Measurements from ENCODE around the gene KIAA1328. TPM values are rescaled to one million over a fixed set of nuclear protein-coding genes. Genes with fewer than 3 reads are reported as not detected.
"Not testable (repeated sequence)": the region's sequence is repeated elsewhere in the genome, so short reads cannot be mapped to it uniquely, and the experiment has no call there.

The KIAA1328 gene
- polyA plus RNA-seq, 5 donors, result 14.2 to 26.9 (median 25.9) TPM

DNA sequence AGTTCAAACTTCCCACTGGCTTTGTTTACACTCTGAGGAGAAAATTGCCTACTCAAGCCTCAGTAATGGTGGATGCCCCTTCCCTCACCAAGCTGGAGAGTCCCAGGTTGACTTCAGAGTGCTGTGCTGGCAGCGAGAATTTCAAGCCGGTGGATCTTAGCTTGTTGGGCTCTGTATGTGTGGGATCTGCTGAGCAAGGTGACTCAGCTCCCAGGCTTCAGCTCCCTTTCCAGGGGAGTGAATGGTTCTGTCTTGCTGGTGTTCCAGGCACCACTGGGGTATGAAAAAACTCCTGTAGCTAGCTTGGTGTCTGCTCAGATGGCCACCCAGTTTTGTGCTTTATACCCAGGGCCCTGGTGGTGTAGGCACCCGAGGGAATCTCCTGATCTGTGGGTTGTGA is 50.9 kb downstream of the KIAA1328 start:
- DNase-seq, result not testable (repeated sequence)

DNA sequence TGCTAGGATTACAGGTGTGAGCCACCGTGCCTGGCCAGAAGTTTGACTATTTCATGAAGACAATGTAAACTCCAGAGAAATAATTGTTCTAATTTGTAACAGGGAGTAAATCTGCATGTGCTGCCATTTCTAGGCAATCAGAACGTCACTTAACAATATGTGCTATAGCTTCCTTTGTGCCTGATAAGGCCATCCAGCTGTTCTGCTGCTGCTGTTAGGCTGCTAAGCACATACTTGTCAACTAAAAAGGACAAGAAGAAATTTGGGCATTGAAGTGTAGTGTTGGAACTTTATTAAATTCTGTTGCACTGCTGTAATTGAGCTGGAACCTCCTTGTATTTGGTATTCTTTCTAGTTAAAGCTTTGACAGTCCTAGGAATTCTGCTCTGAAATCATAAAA is 57.1 kb downstream of the KIAA1328 start:
- peak in 1 of 2 donors; percentile 37 for DNase-seq

DNA sequence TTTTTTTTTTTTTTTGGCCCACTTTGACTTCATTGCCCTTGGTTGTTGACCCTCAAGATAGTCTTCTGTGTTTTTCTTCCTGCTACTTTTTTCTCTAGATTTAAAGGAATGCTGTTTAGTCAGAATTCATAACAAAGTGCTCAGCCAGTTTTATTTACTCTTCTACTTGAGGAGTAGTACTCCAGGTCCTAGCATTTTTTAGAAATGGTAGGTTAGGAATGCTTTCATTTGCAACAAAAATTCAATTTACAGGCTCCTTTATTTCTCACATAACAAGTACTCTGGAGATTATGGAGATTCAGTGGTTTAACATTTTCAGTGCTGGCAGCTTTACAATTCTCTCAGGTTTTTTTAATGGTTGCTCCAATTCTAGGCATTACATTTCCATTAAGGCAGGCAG is 58.2 kb downstream of the KIAA1328 start:
- peak in 1 of 2 donors; percentile 11 for DNase-seq

DNA sequence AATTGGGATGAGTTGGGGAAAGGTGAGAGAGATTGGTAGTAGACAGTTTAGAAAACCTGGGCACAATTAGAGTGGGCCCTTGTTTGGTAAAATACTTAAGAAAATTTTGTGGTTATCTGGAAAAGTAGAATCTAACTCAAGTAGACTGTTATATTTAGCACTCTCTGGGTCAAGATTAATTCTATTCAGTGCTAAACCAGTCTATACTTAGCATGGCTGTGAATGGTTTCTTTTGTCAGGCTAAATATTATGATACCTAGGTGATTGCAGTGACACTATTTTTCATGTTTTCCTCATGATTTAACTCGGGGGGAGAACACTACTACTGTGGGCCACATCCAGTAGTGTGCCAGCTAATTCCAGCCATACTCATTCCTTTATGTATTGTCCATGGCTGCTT is 58.9 kb downstream of the KIAA1328 start:
- DNase-seq, result no peak

DNA sequence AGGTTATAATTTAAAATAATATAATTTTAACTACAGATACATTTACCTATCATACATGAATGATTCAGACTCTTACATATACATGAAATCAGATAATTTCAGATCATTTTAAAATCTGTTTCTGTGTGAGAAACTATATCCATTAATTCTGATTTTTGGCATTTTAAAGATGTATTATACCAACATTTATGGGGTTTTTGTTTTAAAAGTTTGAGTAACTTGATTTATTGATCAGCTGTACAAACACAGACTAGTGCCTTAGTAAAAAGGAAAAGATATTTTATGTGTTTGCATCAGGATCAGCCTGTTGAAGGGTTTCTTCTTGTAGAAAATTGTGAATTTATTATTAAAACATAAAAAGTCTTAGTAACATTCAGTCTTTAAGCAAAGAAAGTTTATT is 59.9 kb downstream of the KIAA1328 start:
- no peak for DNase-seq

DNA sequence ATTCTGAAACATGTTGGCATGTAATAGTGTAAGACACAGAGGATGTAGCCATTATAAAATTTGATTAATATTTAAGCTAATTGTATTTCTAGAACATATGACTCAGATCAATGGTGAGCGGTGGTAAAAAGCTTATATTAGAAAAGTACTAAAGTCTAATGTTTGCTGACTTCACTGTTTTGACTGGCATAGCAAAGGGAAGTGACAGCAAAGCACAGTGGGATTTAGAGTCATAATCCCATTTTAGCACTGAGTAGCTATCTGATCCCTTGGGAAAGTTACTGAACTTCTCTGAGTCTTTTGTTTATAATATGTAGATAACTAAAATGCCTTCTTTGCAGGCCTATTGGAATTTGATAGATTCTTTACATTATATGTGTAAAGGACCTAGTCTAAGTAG is 60.4 kb downstream of the KIAA1328 start:
- DNase-seq, result no peak

DNA sequence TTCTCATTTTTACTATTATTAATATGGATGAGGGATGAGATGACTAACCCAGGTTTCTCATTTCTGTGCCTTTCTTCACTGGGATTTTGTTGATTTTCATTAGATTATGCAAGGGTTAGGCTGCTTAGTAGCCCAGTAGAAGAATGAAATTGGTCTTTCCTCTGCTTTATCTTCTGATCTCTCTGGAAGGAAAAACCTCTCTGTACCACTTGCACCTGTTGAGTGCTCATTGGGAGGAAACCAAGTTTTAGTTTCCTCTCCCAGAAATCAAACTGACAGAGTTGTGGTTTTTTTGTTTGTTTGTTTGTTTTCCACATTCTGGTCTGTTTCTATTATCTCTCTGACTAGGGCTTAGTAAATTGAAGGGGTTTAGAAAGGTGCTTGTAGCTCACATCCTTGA is 60.8 kb downstream of the KIAA1328 start:
- DNase-seq, result no peak

DNA sequence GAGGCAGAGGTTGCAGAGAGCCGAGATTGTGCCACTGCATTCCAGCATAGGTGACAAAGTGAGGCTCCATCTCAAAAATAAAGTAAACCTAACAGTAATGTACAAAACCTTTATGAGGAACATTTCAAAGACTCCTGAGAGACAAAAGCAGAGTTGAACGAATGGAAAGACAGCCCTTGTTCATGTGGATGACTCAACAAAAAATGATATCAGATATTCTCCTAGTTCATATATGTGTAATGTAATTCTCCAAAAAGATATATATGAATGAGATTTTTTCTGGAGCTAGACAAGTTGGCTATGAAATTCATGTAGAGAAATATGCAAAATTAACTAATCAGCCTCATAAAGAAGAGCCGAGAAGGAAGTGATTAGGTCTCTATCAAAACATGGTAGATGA is 61.7 kb downstream of the KIAA1328 start:
- no peak for DNase-seq

DNA sequence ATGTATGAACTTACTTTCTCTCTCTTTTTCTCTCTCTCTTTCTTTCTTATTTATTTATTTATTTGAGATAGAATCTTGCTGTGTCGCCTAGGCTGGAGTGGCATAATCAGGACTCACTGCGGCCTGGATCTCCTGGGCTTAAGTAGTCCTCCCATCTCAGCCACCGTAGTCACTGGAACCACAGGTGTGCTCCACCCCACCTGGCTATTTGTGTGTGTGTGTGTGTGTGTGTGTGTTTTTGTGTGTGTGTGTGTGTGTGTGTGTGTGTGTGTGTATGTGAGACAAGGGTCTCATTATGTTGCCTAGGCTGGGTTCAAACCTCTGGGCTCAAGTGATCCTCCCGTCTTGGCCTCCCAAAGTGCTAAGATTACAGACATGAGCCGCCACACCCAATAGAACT is 64.3 kb downstream of the KIAA1328 start:
- DNase-seq, result no peak

DNA sequence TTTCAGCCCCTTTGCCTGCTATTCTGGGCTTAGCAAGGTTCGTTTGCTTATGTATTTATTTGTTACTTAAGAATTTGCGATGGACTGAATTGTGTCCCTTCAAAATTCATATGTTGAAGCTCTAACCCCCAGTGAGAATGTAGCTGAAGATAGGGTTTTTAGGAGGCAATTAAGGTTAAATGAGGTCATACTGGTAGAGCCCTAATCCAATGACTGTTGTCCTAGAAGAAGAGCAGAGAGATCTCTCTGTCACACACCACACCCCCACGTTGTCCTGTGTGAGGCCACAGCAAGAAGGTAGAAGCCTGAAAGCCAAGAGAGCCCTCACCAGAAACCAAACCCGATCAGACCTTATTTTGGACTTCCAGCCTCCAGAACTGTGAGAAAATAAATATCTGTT is 66.7 kb downstream of the KIAA1328 start:
- DNase-seq, result no peak

DNA sequence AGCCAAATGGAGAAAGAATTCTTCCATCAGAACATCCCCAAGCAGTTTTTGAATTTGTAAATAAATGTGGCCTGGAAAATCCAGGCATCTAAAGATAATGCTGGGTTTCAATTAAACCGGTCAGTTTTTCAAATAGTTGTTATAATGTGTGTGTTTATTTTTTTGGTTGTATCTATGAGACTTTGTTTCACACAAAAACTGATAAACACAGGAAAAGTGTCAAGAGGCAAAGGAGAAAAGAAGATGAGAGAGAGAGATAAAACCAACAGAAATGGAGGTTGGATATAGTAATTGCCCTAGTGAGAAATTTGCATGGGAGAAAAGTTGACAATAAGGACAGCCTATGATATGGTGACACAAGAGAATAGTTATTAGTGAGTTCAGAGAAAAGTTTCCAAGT is 68.3 kb downstream of the KIAA1328 start:
- DNase-seq, result no peak

DNA sequence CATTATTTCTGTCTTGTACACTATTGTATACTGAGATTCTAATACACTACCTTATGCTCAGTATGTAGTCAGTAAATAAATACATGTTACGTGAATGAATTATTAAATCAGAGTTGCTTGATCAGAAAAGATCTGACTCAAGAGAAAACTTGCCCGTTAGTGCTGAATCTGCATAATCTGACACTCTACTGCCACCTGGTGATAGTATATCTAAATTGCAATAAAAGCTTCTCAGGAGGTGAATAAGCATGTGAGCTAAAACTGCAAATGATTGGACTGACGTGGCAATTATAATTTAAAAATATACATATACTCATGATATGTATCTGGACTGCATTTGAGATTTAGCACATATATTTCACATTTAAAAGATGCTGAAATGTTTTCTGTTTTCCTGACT is 70.4 kb downstream of the KIAA1328 start:
- no peak for DNase-seq

DNA sequence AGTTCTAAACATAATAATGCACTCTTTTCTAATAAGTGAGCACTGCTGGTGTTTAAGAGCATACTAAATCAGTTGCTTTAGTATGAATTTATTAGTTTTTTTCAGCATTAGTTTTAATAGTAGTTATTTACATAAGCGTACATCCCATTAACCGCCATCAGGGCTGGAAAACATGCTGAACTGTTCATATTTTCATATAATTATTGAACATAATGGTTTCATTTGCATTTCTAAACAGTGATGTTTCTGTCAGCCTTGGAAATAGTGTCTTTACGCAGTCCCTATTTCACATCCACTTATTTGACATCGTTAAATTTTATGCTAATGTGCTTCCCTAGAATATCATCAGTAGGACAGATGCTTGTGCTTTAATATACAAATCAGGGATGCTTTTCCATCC is 71.5 kb downstream of the KIAA1328 start:
- no peak for DNase-seq

DNA sequence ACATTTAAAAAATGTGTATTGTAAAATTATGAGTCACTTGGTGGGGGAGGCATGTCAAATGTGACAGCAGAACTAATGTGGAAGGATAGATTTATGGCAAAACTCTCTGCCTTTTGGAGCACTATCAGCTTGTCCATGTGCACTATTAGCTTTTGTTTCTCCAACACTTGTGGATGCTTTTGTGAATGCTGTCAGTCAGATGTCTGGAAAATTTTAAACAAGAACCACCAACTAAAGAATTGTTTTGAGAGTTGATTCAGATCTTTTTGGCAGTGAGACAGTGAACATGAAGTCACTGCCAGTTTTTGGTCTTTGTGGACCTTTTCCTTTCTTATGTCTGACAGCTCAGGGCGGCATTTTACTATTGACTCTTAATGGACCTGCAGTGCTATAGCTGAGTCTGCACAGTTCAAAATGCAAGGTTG is 72.4 kb downstream of the KIAA1328 start:
- no peak for DNase-seq

DNA sequence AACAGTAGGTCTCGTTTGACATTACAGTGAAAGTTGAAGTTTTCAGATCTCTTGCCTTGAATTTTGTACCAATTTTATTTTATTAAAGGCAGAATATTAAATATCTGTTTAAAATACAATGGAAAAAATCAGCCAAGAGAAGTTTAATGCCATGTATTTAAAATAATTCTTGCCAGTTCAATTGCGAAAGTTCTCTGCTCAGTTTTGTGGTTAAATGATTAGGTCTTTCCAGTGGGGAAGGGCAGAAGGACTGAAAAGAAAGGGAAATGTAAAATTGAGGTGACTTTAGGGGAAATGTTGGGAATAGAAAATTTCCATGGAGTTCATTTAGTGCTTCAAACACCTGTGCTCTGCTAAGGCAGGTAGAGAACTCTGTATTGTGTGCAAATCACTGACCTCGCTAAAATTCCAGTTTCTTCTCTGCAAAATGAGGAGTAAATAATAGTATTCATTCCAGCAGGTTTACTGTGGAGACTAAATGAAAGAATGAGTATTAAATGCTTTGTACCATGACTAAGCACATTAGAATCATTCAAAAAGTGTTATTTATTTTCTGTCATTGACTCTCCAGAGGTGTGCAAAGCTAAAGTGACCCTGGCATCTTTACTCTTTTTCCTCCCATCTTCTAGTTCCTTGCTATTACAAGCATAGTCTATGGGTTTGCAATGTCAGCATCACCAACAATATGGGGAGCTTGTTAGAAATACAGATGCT is 74.4 kb downstream of the KIAA1328 start:
- DNase-seq, result no peak

DNA sequence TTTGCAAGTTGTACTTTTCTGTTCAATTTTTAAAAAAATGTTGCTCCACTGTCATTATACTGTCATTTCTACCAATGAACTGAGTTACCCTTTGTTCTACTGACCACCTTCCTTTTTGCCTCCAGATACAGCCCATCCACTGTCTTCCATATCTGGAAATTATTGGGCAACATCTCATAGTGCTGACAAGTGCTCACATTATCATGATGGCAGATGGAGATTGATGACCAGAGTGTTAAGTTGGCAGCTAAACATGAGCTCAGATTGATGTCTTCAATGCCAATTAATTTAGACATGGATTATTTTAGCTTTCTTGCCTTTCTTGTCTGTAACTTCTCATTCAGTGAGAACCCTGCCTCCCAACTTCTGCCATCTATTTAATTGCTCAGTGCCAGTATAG is 76.6 kb downstream of the KIAA1328 start:
- no peak for DNase-seq

DNA sequence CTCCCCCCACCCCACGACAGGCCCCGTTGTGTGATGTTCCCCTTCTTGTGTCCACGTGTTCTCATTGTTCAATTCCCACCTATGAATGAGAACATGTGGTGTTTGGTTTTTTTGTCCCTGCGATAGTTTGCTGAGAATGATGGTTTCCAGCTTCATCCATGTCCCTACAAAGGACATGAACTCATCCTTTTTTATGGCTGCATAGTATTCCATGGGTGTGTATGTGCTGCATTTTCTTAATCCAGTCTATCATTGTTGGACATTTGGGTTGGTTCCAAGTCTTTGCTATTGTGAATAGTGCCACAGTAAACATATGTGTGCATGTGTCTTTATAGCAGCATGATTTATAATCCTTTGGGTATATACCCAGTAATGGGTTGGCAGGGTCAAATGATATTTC is 80.4 kb downstream of the KIAA1328 start:
- not testable (repeated sequence) for DNase-seq

DNA sequence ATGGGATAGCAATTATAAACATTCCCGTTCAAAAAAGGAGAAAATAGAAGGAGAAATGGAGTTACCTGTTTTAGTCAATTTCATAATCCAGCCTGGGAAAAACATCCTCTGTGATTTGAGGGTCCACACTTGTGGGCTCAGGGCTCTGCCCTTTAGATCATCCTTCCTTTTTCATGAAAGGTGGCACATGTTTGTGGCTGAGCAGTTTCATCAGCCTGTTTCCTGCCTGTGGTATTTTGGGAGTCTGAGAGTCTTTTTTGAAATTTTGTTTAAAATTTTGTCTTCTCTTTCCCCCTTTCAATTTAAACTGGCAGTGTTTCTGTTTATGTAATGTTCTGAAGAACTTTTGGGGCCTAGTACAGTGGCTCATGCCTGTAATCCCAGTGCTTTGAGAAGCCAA is 84.0 kb downstream of the KIAA1328 start:
- no peak for DNase-seq

DNA sequence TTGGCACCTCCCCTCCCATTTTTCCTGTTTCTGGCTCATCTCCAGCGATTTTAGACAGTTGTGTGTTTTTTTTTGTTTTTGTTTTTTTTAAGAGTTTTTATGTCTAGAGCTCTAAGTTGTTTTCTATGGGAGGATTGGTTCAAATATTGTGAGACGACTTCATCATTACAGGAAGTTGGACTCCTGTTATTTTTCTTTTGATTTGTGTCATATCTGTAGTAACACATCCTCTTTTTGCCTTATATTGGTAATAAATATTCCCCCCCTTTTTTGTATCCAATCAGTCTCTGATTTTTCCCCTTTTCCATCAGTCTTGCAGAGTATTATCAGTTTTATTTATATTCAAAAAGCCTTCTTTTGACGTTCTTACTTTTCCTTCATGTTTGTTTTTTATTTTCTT is 89.0 kb downstream of the KIAA1328 start:
- DNase-seq, result no peak

DNA sequence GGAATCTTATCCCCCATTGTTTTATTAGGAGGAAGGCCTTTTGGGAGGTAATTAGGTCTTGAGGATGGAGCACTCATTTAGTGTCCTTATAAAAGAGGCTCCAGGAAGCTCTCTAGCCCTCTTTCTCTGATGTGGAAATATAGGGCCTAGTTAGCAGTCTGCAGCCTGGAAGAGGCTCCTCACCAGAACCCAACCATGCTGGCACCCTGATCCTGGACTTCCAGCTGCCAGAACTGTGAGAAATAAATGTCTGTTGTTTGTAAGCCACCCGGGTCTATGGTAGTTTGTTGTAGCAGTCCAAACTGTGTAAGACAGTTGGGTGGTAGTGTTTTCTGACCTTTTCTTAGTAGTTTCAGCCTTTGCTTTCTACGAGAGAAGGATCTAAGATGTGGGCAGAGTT is 100.7 kb downstream of the KIAA1328 start:
- DNase-seq, result no peak

DNA sequence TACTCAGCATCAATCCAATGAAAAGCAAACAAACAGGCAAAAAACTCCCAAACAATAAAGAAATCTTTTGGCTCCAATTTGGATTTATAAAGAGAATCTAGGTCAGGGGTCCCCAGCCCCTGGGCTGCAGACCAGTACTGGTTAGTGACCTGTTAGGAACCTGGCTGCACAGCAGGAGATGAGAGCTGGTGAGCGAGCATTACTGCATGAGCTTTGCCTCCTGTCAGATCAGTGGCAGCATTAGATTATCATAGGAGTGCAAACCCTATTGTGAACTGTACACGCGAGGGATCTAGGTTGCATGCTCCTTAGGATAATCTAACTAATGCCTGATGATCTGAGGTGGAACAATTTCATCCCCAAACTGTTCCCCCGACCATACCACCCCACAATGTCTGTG is 102.2 kb downstream of the KIAA1328 start:
- DNase-seq, result no peak

DNA sequence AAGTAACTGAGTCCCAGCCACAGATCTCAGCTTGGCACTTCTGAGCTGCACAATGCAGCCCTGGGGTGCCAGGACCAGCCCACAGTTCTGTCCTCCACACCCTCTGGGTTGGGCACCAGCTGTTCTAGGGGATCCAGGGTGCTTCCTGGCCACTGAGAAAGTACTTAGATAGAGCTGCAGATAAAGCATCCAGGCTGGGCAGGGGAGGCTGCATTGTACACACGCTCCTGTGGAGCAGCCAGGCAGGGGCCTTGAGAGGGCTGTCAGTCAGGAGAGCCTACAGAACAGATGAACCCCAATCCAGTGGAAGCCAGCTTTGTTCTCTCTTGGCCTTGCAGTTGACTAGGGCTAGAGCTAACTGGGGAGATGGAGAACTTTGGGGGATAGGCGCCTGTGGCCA is 104.6 kb downstream of the KIAA1328 start:
- DNase-seq, result no peak

DNA sequence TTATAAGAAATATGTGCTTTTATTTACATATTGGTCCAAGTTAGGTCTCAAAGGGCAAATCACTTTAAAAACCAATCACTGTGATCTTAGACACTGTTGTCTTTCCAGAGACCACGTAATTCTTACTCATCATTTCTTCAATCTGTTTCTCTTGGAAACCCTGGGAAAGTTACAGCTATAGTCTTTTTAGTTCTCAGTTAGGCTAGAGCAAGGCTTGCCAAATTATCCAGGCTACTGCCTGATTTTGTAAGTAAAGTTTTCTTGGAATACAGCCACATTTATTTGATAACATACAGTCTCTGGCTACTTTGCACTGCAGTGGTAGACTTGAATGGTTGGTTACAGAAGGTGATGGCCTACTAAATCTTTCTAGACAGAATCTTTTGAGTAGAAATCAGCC is 106.0 kb downstream of the KIAA1328 start:
- DNase-seq, result peak; percentile 6 to 22

DNA sequence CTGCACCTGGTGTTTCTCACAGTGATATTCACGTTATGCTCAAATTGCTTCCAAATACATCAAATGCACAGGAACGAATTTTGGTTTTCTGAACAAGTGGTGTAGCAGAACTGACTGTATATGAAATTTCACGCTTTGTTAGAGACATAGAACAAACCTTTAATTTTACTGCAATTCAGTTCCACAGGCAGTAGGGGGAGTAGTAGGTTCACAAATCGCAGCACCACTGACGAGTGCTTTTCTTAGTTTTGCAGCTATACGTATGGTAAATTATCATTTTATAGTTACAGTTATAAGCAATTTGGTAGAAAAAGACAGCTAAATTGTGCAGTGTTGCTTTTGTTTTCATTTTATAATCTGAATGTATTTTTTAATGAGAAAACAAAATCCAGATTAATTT is 113.3 kb downstream of the KIAA1328 start:
- DNase-seq, result no peak
